MM.1S (cell line): ENCODE measurements around the gene SH2D1A.

Experiments used
- EZH2 ChIP-seq: fragments of 300-600 bp; sonication (generic); optimal IDR thresholded peaks from 2 replicates; pipeline ENCODE3; 2017; ENCODE audit warnings: low read depth, mild to moderate bottlenecking, antibody characterized with exemption, low read length, mixed read lengths
- EZH2phosphoT487 ChIP-seq: fragments of 300-600 bp; sonication (generic); IDR thresholded peaks from 2 replicates; pipeline ENCODE4 v1.6.1; 2018; ENCODE audit warnings: antibody characterized with exemption, low read length
- TF ChIP-seq, protein P1 (sequence below): fragments of 300-600 bp; sonication (generic); IDR thresholded peaks from 2 replicates; pipeline ENCODE4 v1.5.1; 2016; ENCODE audit warnings: antibody characterized with exemption, low read length, mixed read lengths

DNA sequence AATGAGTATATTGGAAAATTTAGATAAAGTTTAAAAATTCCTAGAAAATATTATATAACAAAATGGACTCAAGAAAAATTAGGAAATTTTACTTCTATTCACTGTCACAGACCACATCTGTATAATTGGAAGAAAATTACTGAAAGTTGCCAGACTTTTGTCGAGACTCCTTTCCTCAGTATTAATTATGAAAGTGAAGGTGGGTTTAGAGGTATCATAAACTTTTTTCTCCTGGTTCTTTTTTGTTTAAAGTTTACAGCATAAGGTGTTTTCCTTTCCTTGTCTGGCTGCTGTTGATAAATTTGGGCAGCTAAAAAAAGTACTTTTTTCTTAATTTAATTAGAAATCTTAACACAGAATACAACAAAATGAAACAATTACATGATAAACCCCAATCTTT lies 20.6 kb upstream of the SH2D1A start:
- TF ChIP-seq, protein P1, sequence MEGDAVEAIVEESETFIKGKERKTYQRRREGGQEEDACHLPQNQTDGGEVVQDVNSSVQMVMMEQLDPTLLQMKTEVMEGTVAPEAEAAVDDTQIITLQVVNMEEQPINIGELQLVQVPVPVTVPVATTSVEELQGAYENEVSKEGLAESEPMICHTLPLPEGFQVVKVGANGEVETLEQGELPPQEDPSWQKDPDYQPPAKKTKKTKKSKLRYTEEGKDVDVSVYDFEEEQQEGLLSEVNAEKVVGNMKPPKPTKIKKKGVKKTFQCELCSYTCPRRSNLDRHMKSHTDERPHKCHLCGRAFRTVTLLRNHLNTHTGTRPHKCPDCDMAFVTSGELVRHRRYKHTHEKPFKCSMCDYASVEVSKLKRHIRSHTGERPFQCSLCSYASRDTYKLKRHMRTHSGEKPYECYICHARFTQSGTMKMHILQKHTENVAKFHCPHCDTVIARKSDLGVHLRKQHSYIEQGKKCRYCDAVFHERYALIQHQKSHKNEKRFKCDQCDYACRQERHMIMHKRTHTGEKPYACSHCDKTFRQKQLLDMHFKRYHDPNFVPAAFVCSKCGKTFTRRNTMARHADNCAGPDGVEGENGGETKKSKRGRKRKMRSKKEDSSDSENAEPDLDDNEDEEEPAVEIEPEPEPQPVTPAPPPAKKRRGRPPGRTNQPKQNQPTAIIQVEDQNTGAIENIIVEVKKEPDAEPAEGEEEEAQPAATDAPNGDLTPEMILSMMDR, result no peak
- TF ChIP-seq EZH2 (no peak), EZH2phosphoT487 (no peak)
